Activated T-cell treated with anti-CD3 and anti-CD28 coated beads for 24 hours (primary cell): ENCODE data around the gene ZNRF3.
"Not testable (repeated sequence)": the region's sequence is repeated elsewhere in the genome, so short reads cannot be mapped to it uniquely, and the experiment has no call there.

Source experiments
- DNase-seq: peaks from one replicate; pipeline ENCODE4 v3.0.0-alpha.2; 2020; ENCODE audit warnings: low read depth

Gene ZNRF3

GRCh38 chr22:28882878-28883656, at the start of gene ZNRF3:
Gene ZNRF3 (plus strand): TSS chr22:28883572. CDS start chr22:28883767, 195 bp downstream.
- peak; percentile 85 for DNase-seq

DNA sequence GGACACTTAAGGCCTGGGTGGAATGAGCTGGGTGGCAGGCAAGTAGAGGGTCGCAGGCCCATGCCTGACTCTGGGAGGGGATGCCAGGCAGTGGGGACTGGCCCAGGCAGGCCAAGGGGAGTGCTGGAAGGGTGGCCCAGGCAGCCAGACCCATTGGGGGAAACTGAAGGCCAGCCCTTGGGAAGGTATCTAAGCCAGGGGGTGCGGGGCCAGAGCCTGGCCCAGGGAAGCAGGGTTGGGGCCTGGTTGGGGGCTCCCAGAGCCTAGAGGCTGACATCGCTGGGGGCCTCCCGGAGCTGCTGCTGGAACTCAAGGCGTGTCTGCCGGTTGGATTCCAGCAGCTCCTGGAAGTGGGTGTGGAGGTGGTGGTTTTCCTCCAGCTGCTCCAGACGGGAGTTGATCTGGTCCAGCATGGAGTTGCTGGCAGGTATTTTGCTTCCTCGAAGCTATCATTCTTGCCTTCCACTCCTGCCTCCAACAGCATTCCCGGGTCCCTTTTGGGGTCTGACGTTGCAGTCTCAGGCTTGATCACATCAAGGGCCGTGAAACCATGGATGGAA, 47.7 kb upstream of the ZNRF3 start:
- no peak for DNase-seq

DNA sequence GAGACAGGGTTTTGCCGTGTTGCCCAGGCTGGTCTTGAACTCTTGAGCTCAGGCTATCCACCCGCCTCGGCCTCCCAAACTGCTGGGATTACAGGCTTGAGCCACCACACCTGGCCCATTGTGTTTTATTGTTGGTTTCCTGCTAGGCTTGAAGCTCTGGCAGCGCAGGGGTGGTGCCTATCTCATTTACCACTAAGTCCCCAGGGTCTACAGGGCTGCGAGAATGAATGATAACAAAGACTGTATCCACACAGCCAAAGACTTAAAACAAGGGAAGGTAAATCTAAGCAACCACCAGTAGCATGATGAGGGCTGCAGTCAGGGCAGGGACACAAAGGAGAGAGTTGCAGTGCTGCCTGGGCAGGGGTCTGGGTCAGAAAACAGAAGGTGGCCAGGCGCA, 45.7 kb upstream of the ZNRF3 start:
- no peak for DNase-seq

DNA sequence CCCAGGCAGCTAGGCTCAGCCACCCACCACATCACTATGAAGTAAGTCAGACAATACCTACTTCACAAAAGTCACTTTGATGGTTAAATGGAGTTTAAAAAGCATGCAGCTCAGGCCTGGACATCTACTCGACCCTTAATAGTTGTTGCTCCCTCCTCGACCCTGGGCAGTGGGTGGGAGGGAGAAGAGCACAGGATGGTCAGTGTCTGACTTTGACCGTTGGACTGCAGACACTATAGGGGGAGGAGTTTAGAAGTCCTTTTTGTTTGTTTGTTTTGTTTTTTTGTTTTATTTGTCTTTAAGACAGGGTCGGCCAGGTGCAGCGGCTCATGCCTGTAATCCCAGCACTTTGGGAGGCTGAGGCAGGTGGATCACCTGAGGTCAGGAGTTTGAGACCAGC, 44.4 kb upstream of the ZNRF3 start:
- DNase-seq, result no peak

GRCh38 chr22:28841111-28841510, 42.3 kb upstream of the ZNRF3 start:
- no peak for DNase-seq

- no peak for DNase-seq
These were observed 39.7 kb upstream of the ZNRF3 start for GRCh38 chr22:28843633-28844032.

- DNase-seq, result not testable (repeated sequence)
These were observed 39.1 kb upstream of the ZNRF3 start for GRCh38 chr22:28844277-28844676.

DNA sequence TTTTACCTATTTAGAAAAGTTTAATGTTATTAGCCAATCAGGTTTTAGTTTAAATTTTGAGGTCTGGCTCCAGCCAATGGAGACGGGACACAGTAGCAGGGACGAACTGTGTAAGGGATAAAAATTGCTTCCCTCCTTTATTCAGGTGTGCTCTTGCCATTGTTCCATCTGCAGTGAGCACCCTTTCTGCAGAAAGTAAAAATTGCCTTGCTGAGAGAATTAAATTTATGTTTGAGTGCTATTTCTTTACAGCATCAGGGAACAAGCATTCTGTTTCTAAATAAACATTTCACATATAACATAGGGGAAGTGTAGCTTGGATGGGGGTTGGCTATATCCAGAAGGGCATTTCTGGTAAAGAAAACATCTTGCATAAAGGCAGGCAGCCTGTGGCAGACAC, 36.4 kb upstream of the ZNRF3 start:
- DNase-seq, result no peak

- DNase-seq, result peak; percentile 38
These were observed 27.8 kb upstream of the ZNRF3 start for GRCh38 chr22:28855355-28856094.

GRCh38 chr22:28856095-28856455, 27.3 kb upstream of the ZNRF3 start:
- no peak for DNase-seq

DNA sequence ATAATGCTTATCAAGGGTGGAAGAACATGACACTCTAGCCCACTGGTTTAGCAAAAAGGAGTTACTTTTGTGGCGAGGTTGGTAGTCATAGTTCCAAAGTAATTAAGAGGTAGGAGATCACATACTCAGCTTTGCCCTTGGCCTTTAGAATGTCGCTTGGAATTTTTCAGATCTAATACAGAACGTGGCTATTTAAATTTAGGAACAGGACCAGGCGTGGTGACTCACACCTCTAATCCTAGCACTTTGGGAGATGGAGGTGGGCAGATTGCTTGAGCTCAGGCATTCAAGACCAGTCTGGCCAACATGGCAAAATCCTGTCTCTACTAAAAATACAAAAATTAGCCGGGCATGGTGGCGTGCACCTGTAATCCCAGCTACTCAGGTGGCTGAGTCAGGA, 26.1 kb upstream of the ZNRF3 start:
- DNase-seq, result no peak

DNA sequence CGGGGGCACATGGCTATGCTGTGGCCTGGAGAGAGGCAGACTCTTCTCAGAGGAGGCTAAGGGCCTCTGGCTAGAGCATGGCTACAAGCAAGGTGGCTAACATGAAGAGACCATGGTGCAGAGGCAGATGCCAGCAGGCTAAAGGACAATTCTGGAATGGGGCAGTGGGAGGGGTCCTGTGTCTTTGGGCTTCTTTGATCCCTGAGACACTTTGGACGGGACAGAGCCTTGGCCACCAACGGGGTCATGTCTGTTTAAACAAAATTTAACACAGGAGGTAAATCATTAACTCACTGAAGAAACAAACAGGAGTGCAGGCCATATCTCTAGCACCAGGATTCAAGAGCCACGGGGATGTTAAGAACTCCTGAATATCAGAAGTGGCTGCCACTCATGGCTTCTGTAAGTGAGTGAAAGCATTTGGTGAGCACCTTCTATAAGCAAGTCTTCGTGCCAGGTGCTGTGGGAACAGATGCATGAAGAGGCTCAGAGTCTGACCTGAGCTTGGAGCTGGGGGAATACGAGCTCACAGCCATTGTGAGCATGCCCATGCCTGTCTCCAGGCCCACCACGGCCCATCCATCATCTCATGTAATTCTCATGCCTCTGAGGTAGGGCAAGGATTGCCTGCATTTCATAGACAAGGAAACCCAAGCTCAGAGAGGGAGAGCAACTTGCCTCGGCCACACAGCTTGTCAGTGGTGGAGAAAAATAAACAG, 18.3 kb upstream of the ZNRF3 start:
- DNase-seq, result no peak

DNA sequence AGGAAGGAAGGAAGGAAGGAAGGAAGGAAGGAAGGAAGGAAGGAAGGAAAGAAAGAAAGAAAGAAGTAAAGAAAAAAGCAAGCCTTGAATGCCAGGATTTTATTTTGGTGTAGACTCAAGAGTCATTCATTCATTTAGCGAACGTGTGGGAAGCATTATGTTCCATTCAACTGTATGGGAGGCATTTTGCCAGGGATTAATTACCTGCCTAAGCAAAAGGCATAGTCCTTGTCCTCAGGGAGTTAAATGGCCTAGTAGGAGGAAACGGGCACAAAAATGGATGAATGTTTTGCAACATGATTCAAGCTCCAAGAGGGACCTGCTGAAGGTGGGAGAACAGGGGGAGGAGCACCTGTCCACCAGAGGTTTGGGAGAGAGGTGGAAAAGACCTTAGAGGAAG, 16.2 kb upstream of the ZNRF3 start:
- DNase-seq, result no peak

DNA sequence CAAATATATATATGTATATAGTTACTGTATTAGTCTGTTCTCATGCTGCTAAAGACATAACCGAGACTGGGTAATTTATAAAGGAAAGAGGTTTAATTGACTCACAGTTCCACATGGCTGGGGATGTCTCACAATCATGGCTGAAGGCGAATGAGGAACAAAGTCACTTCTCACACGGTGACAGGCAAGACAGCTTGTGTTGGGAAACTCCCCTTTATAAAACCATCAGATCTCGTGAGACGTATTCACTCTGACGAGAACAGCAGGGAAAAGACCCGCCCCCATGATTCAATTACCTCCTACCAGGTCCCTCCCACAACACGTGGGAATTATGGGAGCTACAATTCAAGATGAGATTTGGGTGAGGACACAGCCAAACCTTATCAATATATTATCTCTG, 15.0 kb upstream of the ZNRF3 start:
- DNase-seq, result peak; percentile 4

DNA sequence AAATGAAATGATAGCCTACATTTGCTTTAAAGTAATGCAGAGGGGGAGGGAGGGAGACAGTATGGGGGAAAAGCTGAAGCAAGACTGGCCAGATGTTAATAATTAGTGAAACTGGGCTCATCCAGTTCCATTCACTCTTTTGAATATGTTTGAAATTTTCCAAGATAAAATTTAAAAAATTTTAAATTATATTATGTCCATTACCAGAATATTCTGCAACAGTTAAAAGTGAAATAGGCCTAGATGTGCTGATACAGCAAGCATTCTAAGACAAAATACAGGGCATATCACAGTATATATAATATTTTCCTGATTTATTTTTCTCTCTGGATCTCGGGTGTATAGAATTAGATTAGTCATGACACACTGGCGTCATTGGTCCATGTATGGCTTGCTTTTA, 13.6 kb upstream of the ZNRF3 start:
- no peak for DNase-seq

GRCh38 chr22:28873183-28873963, 10.0 kb upstream of the ZNRF3 start:
- no peak for DNase-seq

DNA sequence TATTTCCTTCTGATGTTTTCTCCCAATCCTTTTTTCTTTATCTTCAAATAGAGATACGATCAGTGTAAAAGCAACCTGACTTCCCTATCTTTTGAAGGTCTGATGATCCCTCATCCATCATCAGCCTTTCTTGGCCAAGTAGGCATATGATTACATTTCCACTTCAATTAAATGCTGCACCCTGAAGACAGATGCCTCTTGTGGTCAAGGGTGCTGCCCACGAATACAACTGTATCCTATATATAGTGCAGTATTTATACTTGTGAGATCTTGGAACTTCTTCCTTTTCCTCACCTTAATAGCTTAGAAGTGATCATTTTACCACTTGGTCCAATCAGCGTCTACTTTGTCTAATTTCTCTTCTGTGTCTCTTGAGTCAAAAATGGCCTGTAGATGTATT, 9.3 kb upstream of the ZNRF3 start:
- DNase-seq, result no peak

- DNase-seq, result no peak
These were observed 8.5 kb upstream of the ZNRF3 start for GRCh38 chr22:28874811-28875320.

DNA sequence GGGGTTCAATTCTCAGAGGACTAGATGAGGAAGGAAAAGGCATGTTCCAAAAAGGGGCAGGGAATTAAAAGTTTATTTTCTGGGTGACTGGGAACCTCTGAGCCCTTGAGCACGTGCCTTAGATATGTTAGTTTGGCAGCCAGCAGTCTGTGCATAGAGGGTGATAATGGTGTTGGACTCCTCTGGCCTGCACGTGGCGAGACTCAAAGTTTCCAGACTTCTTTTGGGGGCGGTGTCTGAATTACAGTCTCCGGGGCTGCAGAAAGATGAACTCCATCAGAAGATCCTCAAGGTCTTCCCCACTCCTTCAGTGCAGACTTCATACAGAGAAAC, 861 bp upstream of the ZNRF3 start:
- peak; percentile 18 for DNase-seq

GRCh38 chr22:28883657-28883916, 215 bp downstream of the ZNRF3 start:
- no peak for DNase-seq

- no peak for DNase-seq
These were observed 760 bp downstream of the ZNRF3 start for GRCh38 chr22:28883917-28884746.
